ENCODE measurements around the gene PSAPL1.

DNA sequence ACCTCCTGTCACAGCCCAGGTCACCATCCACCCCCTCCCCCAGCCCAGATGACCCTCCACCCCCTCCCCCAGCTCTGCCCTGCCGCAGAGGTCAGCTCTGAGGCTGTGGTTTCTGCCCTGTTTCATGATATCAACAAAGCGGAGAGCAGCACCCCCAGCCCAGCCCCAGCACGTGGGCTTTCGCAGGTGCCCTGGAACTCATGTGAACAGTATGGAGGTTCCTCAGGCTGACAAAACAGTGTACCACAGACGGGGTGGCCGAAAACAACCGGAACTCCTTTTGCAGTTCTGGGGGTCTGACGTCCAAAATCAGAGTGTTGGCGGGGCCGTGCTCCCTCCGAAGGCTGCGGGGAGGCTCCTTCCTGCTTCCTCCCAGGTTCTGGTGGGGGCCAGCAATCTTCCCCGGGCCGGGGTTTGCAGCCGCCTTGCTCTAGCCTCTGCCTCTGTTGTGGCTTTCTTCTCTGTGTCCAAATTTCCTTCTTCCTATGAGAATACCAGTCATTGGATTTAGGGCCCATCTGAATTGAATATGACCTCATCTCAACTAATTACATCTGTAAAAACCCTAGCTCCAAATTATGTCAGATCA, 7.9 kb upstream of the PSAPL1 start:
- TF ChIP-seq CTCF (IDR thresholded peaks at IDR 0.05), result no peak
- no peak for TF ChIP-seq POLR2A (IDR thresholded peaks at IDR 0.05)

Measured in ovary (tissue), 3 donors.